Liver (tissue), 3 donors: ENCODE results near the gene BAHCC1.

Experiments used
- ATF3 ChIP-seq: IDR thresholded peaks from 2 replicates; pipeline ENCODE4 v1.6.1; 2016; ENCODE audit warnings: antibody characterized with exemption
- CTCF ChIP-seq: fragments of 150-350 bp; IDR thresholded peaks from 2 replicates; pipeline ENCODE4 v1.5.1; 2017; ENCODE audit warnings: improper control_type of control experiment, low read depth, low read length; ENCODE audit not compliant: missing input control
- FOXA1 ChIP-seq: IDR thresholded peaks from 2 replicates; pipeline ENCODE4 v1.6.1; 2016; ENCODE audit warnings: antibody characterized with exemption
- GABPA ChIP-seq, 2 donors: IDR thresholded peaks in 1 of 2; conservative IDR thresholded peaks in 1 of 2; 2 replicates each; pipeline ENCODE4 v1.6.1; 2016; ENCODE audit warnings: antibody characterized with exemption in 2 of 2, mild to moderate bottlenecking in 1 of 2, moderate library complexity in 1 of 2
- HNF4A ChIP-seq, 2 donors: conservative IDR thresholded peaks; 2 replicates each; pipeline ENCODE4 v1.6.1; 2016; ENCODE audit warnings: antibody characterized with exemption in 2 of 2, mild to moderate bottlenecking in 2 of 2
- JUND ChIP-seq, 2 donors: IDR thresholded peaks; 2 replicates each; pipeline ENCODE4 v1.6.1; 2016; ENCODE audit warnings: antibody characterized with exemption in 2 of 2
- MAX ChIP-seq: IDR thresholded peaks from 2 replicates; pipeline ENCODE4 v1.6.1; 2016; ENCODE audit warnings: antibody characterized with exemption
- RAD21 ChIP-seq, 2 donors: IDR thresholded peaks; 2 replicates each; pipeline ENCODE4 v1.6.1; 2016; ENCODE audit warnings: antibody characterized with exemption in 2 of 2, mild to moderate bottlenecking in 2 of 2
- REST ChIP-seq: IDR thresholded peaks from 2 replicates; pipeline ENCODE4 v1.6.1; 2016; ENCODE audit warnings: antibody characterized with exemption, mild to moderate bottlenecking
- SP1 ChIP-seq: IDR thresholded peaks from 2 replicates; pipeline ENCODE4 v1.6.1; 2018; ENCODE audit warnings: antibody characterized with exemption, mild to moderate bottlenecking
- TAF1 ChIP-seq: conservative IDR thresholded peaks from 2 replicates; pipeline ENCODE4 v1.6.1; 2016; ENCODE audit warnings: antibody characterized with exemption, mild to moderate bottlenecking
- YY1 ChIP-seq: IDR thresholded peaks from 2 replicates; pipeline ENCODE4 v1.6.1; 2016; ENCODE audit warnings: antibody characterized with exemption, mild to moderate bottlenecking
- donor health status: healthy.
- donor health status: healthy.

- TF ChIP-seq MAX (no peak), RAD21 (IDR thresholded peaks at IDR 0.05) (no peak), JUND (IDR thresholded peaks at IDR 0.05) (no peak), CTCF (no peak), REST (no peak), ATF3 (no peak), SP1 (no peak), FOXA1 (no peak), TAF1 (no peak), HNF4A (conservative IDR thresholded peaks at IDR 0.05) (no peak), GABPA (IDR thresholded peaks at IDR 0.05 in 1 of 2, conservative IDR thresholded peaks at IDR 0.05 in 1 of 2) (no peak), YY1 (no peak)
Observed at GRCh38 chr17:81370294-81370693, 25.0 kb upstream of the BAHCC1 start.
